DMS114 treated with DMSO at 0.1 percent for 48 hours (cell line): ENCODE results near the gene KIFC3.
"Not testable (repeated sequence)": the region's sequence is repeated elsewhere in the genome, so short reads cannot be mapped to it uniquely, and the experiment has no call there.

ENCODE experiments used
- DNase-seq: peaks from one replicate; lab custom pipeline; 2025; ENCODE audit not compliant: unreplicated experiment; lab: John Stamatoyannopoulos, UW

KIFC3 gene

GRCh38 chr16:57802341-57803133 lies at the start of gene KIFC3:
Gene KIFC3, minus strand, starts transcription at chr16:57802491. Its CDS starts 4,248 bp downstream, at chr16:57798243.
- DNase-seq = peak; percentile 30

GRCh38 chr16:57848181-57848580 lies 45.9 kb upstream of the KIFC3 start:
- no peak for DNase-seq

GRCh38 chr16:57846931-57847330 lies 44.6 kb upstream of the KIFC3 start:
- DNase-seq = not testable (repeated sequence)

- DNase-seq = no peak
These were observed 43.9 kb upstream of the KIFC3 start for GRCh38 chr16:57846078-57846697.

GRCh38 chr16:57845115-57845514 lies 42.8 kb upstream of the KIFC3 start:
- DNase-seq = no peak

GRCh38 chr16:57844416-57845030 lies 42.2 kb upstream of the KIFC3 start:
- DNase-seq = no peak

- no peak for DNase-seq
These were observed 41.1 kb upstream of the KIFC3 start for GRCh38 chr16:57843400-57843799.

- DNase-seq = no peak
These were observed 40.3 kb upstream of the KIFC3 start for GRCh38 chr16:57842601-57843000.

- no peak for DNase-seq
These were observed 38.5 kb upstream of the KIFC3 start for GRCh38 chr16:57840833-57841232.

- DNase-seq = no peak
These were observed 35.9 kb upstream of the KIFC3 start for GRCh38 chr16:57838161-57838560.

- no peak for DNase-seq
These were observed 35.2 kb upstream of the KIFC3 start for GRCh38 chr16:57837305-57838125.

- DNase-seq = not testable (repeated sequence)
These were observed 33.1 kb upstream of the KIFC3 start for GRCh38 chr16:57835439-57835838.

- no peak for DNase-seq
These were observed 32.6 kb upstream of the KIFC3 start for GRCh38 chr16:57834936-57835335.

- DNase-seq = no peak
These were observed 28.7 kb upstream of the KIFC3 start for GRCh38 chr16:57830890-57831484.

- DNase-seq = no peak
These were observed 27.7 kb upstream of the KIFC3 start for GRCh38 chr16:57829969-57830360.

GRCh38 chr16:57828272-57829161 lies 26.2 kb upstream of the KIFC3 start:
- no peak for DNase-seq

- DNase-seq = no peak
These were observed 24.7 kb upstream of the KIFC3 start for GRCh38 chr16:57826706-57827625.

- DNase-seq = no peak
These were observed 23.8 kb upstream of the KIFC3 start for GRCh38 chr16:57826052-57826451.
